Testis (tissue), 2 donors: Measurements from ENCODE around the gene TOE1.

Experiments
- POLR2A ChIP-seq: fragments of 450-650 bp; IDR thresholded peaks from one replicate; pipeline ENCODE4 v1.6.1; 2017; ENCODE audit warnings: antibody characterized with exemption, mild to moderate bottlenecking, moderate library complexity
- TF ChIP-seq, protein P1 (sequence below), 3 experiments: fragments of 450-650 bp in 2 of 3; fragments of 200-600 bp in 1 of 3; sonication (generic) in 1 of 3; IDR thresholded peaks; one replicate each; pipeline ENCODE4 v1.5.1; 2016 to 2019; ENCODE audit warnings: antibody characterized with exemption in 3 of 3, mild to moderate bottlenecking in 2 of 3, moderate library complexity in 1 of 3

DNA sequence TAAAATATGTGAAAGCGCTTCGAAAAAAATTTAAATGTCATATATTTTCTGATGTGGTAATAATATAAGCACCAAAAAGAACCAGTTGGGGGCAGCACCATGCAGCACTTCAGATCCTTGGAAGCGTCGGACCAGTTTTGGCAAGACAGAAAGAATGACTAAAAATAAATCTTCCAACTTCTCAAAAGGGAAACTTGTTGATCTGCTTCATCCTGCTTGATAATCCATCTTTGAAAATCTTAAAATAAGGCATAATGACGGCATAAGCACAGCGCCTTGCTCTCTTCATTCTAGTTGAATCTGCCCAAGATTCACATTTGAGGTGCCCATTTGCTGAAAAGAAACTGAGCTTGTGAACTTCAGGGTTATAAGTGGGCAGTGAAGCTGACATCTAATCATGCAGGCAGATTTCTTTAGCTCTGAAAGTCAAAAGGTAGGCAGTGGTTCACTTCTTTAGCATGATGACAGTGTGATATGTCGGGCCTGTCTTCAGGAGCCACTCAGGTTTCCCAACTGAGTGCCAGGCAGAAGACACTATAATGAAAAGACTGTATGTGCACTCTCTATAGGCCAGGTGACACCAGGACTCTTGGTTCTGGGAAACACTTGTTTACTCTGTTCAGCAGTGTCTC is 20.0 kb downstream of the TOE1 start:
- TF ChIP-seq, protein P1, sequence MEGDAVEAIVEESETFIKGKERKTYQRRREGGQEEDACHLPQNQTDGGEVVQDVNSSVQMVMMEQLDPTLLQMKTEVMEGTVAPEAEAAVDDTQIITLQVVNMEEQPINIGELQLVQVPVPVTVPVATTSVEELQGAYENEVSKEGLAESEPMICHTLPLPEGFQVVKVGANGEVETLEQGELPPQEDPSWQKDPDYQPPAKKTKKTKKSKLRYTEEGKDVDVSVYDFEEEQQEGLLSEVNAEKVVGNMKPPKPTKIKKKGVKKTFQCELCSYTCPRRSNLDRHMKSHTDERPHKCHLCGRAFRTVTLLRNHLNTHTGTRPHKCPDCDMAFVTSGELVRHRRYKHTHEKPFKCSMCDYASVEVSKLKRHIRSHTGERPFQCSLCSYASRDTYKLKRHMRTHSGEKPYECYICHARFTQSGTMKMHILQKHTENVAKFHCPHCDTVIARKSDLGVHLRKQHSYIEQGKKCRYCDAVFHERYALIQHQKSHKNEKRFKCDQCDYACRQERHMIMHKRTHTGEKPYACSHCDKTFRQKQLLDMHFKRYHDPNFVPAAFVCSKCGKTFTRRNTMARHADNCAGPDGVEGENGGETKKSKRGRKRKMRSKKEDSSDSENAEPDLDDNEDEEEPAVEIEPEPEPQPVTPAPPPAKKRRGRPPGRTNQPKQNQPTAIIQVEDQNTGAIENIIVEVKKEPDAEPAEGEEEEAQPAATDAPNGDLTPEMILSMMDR (IDR thresholded peaks at IDR 0.05): peak; percentile 47 to 71 (median 70)
- no peak for TF ChIP-seq POLR2A
